Nephron progenitor cell (in vitro differentiated cells): Measurements from ENCODE around the gene ZNF76.

Experiments
- DNase-seq: peaks from one replicate; pipeline ENCODE4 v3.0.0; 2021
- H3K27ac Mint-ChIP-seq: 2 replicates; pipeline ENCODE4 v1.8.0; 2021; ENCODE audit warnings: mild to moderate bottlenecking, moderate library complexity, mixed read lengths
- H3K27me3 Mint-ChIP-seq: 2 replicates; pipeline ENCODE4 v1.8.0; 2021; ENCODE audit warnings: mild to moderate bottlenecking, low read depth, mixed read lengths; ENCODE audit not compliant: poor library complexity
- H3K36me3 Mint-ChIP-seq: 2 replicates; pipeline ENCODE4 v1.8.0; 2021; ENCODE audit warnings: low read depth, mixed read lengths
- H3K4me1 Mint-ChIP-seq: 2 replicates; pipeline ENCODE4 v1.8.0; 2021; ENCODE audit warnings: mixed read lengths
- H3K4me3 Mint-ChIP-seq: 2 replicates; pipeline ENCODE4 v1.8.0; 2021; ENCODE audit warnings: mild to moderate bottlenecking, moderate library complexity, mixed read lengths
- H3K9me3 Mint-ChIP-seq: 2 replicates; pipeline ENCODE4 v1.8.0; 2021; ENCODE audit warnings: mild to moderate bottlenecking, moderate library complexity, mixed read lengths
- CTCF ChIP-seq: fragments of 200-600 bp; sonication (generic); IDR thresholded peaks from 2 replicates; pipeline ENCODE4 v1.5.0; 2021; ENCODE audit warnings: antibody characterized with exemption

Gene ZNF76

GRCh38 chr6:35310265-35310831 is 50.8 kb downstream of the ZNF76 start:
- Mint-ChIP-seq H3K27ac (no peak overlapping the region), H3K4me3 (no peak overlapping the region), H3K9me3 (no peaks in the 10 kb centered on the region), H3K36me3 (no peaks in the 10 kb centered on the region), H3K4me1 (no peaks in the 10 kb centered on the region), H3K27me3 (peaks cover 31% of the 10 kb centered on the region)
- no peak for DNase-seq
- TF ChIP-seq CTCF = no peak

GRCh38 chr6:35311390-35312075 is 52.0 kb downstream of the ZNF76 start:
- Mint-ChIP-seq H3K27me3 (peaks cover 37% of the 10 kb centered on the region), H3K36me3 (peaks cover 3% of the 10 kb centered on the region), H3K4me3 (no peak overlapping the region), H3K4me1 (no peaks in the 10 kb centered on the region), H3K9me3 (peaks cover 5% of the 10 kb centered on the region), H3K27ac (no peak overlapping the region)
- TF ChIP-seq CTCF = no peak
- no peak for DNase-seq

DNA sequence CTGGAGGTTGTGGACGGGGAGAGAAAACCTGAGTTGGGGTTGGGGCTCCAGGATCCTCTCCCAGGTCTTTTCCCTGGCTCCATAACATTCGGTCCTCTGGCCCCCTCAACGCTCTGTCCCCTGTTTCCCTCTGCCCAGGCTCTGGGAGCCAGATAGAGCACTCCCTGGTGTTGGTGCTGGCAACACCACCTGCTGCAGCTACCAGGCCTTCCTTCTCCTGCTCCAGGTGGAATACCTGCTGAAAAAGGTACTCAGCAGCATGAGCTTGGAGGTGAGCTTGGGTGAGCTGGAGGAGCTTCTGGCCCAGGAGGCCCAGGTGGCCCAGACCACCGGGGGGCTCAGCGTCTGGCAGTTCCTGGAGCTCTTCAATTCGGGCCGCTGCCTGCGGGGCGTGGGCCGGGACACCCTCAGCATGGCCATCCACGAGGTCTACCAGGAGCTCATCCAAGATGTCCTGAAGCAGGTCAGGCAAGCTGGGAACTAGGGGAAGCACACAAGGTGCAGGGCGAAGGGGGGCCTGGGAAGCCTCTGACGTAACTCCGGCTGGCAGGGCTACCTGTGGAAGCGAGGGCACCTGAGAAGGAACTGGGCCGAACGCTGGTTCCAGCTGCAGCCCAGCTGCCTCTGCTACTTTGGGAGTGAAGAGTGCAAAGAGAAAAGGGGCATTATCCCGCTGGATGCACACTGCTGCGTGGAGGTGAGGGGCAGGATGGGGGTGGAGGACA is 52.7 kb downstream of the ZNF76 start:
- Mint-ChIP-seq H3K4me3 (no peak overlapping the region), H3K4me1 (peaks cover 1% of the 10 kb centered on the region), H3K27me3 (peaks cover 44% of the 10 kb centered on the region), H3K27ac (no peak overlapping the region), H3K9me3 (peaks cover 9% of the 10 kb centered on the region), H3K36me3 (peaks cover 8% of the 10 kb centered on the region)
- DNase-seq = no peak
- TF ChIP-seq CTCF = no peak

DNA sequence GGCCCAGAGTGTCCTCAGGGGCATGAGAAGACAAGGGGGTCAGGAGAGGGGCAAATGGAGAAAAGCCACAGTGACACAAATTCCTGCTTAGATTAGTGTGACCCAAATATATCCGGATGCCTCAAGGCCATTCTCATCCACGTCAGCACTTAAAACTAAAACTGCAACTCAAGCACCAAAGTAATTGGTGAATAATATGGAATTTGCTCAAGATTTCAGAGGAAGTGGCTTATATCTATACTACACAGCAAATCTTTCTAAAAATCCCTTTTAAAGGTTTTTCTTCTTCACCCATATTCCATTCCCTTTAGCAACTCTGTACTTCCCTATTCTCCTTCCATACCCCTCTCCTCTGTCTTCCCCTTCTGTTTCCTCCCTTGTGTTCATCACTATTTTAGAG is 53.3 kb downstream of the ZNF76 start:
- DNase-seq = no peak
- H3K4me3 Mint-ChIP-seq = no peak overlapping the region
- H3K9me3 Mint-ChIP-seq = peaks cover 9% of the 10 kb centered on the region
- H3K36me3 Mint-ChIP-seq = peaks cover 8% of the 10 kb centered on the region
- H3K27ac Mint-ChIP-seq = no peak overlapping the region
- peaks cover 7% of the 10 kb centered on the region for H3K4me1 Mint-ChIP-seq
- peaks cover 47% of the 10 kb centered on the region for H3K27me3 Mint-ChIP-seq
- no peak for TF ChIP-seq CTCF

DNA sequence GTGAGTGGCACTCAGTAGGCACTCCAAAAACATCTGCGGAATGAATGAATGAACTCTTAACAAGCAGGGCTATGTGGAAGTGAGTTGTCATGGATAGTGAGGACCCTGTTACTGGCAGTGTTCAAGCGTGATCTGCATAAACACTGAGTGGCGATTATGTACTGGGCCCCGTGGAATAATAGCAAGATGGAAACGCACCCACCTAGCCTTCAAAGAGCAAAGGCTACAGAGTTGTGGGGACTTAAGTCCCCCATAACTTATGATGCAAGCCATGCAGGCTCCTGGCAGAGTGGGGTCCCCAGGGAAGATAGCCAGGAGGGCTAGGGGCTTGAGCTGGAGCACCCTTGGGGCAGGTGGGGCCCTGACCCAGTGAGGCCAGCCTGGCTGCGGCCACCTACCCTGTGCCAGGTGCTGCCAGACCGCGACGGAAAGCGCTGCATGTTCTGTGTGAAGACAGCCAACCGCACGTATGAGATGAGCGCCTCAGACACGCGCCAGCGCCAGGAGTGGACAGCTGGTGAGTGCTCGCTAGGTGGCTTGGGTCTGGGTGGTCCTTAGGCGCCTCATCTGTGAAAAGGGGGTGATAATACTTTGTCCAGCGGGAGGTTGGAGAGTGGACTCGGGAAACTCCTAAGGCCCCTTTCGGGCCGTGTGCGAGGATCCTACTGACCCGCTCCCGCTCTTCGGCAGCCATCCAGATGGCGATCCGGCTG is 58.1 kb downstream of the ZNF76 start:
- peaks cover 9% of the 10 kb centered on the region for H3K9me3 Mint-ChIP-seq
- TF ChIP-seq CTCF = no peak
- peaks cover 8% of the 10 kb centered on the region for H3K36me3 Mint-ChIP-seq
- peaks cover 42% of the 10 kb centered on the region for H3K27me3 Mint-ChIP-seq
- peak overlapping the region; percentile 88 for H3K4me3 Mint-ChIP-seq
- peak; percentile 46 for DNase-seq
- no peak overlapping the region for H3K27ac Mint-ChIP-seq
- H3K4me1 Mint-ChIP-seq = peaks cover 25% of the 10 kb centered on the region
